Activated naive CD4-positive, alpha-beta T cell treated with anti-CD3 and anti-CD28 coated beads, Interleukin-2, amount 50 U/mL, for 16 hours (primary cell): Measurements from ENCODE around the gene CASK.

Source experiments
- DNase-seq: peaks from one replicate; pipeline ENCODE4 v3.0.0-alpha.2; 2020

Gene CASK

DNA sequence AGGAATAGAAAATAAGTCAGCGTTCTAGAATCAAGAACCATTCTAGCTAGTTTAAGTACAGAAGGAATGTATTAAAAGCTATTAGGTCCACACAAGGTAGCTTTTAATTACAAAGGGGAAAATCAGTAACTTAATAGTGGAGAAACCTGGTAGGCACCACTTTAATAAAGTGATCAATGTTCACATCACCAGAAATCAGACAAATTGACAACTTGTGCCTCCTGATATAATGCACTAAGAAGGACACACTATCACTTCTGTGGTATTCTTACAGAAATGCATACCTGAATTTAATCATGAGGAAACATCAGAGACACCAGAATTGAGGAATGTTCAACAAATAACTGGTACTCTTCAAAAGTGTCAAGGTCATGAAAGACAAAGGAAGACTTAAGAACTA lies 421.4 kb downstream of the CASK start:
- DNase-seq: no peak

DNA sequence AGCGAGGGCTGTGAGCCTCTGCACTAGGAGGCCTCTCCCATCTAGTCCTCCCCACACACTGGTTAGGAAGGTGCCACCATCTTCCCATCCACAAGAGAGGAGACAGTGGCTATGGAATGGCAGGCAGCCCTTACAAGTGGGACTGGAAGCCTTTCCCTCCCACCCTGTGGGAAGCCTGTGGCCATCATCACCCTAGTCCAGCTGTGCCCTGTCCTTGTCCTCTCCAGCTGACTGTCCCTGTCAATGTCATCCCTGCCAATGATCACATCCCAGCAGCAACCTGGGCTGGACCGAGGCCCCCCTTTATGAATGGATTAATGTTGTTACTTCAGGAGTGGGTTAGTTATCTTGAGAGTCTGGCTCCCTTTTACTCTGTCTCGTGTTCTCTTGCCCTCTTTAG lies 423.4 kb downstream of the CASK start:
- DNase-seq: no peak

- DNase-seq: no peak
Observed at GRCh38 chrX:41499195-41499594, 424.2 kb downstream of the CASK start.

DNA sequence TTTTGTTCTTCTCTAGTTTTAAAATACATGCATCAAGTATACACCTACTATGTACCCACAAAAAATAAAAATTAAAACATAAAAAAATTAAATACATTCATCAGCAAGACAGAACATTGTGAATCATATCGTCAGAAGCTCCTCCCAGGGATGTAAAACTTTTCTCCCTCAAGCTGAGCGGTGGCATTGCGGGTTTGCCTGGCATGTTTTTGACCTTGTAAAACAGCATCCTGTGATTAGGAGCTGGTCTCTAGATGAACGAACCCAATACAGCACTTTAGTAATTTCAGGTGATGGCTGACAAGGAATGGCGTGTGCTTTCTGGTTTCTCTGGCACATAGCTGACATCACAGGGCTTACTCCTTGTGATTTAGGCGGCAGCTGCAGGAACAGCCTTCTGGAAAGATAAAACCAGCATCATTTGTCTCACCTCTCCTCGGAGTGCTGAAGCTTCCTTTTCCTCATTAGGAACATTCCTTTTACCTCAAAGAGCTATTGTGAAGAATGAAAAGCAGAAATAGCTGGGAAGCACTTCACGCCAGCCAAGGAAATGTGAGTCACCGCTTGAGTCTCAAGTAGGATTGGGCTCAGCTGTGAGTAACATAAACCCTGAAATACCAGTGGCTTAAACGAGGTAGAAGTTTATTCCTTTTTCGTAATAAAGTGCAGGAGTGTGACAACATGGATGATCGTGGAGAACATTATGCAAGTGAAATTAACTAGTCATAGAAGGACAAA lies 431.9 kb downstream of the CASK start:
- DNase-seq: no peak

DNA sequence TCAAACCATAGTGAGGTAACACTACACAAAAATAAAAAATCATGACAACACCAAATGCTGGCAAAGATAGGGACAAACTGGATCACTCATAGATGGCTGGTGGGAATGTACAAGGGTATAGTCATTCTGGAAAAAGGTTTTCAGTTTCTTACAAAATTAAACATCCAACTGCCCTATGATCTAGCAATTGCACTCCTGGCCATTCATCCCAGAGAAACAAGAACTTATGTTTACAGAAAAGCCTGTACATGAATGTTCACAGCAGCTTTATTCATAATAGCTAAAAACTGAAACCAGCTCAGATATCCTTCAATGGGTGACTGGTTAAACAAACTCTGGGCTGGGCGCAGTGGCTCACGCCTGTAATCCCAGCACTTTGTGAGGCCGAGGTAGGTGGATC lies 432.9 kb downstream of the CASK start:
- no peak for DNase-seq

DNA sequence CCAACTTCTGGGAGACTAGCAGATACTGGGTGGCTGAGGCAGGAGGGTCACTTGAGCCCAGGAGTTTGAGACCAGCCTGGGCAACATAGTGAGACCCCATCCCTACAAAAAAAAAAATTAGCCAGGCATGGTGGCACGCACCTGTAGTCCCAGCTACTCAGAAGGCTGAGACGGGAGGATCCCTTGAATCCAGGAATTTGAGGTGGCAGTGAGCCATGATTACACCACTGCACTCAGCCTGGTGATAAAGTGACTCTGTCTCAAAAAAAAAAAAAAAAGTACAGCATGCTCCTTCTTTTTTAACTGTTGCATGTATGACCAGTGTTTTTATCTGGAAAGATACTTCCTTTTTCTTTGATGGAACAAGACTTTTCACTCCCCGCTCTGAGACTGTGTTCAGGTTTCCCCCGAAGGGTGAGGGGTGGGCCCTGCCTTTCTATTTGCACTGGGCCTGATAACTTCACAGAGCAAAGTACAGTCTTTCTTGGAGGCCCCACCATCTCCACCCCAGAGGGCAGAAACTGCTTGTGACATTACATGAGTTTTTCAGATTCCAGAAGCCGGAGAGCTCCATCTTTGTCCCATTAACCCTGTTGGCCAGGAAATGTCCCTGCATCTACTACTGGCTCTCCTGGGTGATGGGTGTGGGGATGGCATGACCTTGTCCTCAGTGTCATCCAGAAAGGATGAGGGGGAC lies 441.1 kb downstream of the CASK start:
- no peak for DNase-seq

DNA sequence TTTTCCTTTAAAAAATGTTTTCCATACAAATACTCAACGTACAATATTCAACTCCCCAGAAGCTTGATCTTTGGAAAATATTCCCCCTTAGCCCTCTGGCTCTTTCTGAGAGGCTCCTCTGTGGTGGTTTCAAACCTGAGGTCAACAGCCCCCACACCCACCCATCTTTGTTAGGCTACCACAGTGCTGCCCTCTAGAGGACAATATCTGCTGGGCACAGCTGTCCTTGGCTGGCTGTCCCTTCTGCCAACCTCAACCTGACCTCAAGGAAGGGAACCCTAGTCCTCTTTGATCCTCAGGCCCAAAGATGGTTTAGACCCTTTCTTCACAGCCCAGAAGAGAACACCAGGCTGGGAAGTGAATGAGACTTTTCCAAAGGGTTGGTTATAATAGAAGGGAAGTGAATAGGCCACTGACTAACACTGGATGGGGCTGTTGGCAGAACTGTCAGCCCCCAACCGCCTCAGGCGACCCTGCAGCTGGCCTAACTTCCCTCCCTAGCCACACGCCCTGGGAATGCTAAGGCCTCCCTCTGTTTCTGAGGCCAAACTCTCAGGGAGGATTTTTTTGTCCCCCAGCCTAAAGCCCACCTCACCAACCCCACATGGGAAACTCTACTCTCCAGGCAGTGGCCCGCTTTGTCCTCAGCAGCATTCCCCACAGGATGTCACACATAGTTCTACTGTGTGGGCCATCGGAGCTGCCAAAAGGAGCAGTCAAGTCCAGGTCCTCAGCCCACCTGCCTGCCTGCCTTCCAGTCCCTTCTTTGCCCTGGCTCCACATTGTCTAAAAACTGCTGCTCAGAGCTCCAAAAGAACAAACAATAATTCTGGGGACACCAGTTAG lies 441.9 kb downstream of the CASK start:
- DNase-seq: no peak

DNA sequence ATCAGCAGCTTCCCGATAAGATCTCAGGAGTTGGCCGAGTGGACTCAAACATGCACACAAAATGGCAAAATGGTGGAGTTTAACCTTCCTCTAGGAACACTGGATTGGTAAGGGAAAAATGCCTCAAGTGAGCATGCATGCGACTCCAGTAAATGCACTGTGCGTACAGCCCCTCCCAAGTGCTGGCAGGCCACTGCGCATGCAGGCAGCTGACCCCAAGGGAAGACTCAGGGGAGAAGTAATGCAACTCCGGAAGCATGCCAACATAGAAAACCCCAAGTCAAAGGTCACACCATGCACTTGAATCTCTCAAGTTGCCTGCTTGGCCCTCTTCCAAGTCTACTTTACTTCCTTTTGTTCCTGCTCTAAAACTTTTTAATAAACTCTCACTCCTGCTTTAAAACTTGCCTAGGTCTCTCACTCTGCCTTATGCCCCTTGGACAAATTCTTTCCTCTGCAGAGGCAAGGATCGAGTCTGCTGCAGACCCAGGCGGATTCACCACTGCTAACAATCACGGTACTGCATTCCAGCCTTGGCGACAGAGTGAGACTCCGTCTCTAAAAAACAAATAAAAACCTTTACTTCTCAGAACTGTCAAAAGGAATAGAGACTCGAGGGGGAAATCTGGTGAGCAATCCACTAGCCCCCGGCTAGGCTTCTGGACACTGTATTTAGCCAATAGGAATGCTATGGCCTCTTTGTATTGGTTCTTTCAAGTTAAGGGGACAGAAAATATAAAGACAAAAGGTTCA lies 442.7 kb downstream of the CASK start:
- DNase-seq: no peak

DNA sequence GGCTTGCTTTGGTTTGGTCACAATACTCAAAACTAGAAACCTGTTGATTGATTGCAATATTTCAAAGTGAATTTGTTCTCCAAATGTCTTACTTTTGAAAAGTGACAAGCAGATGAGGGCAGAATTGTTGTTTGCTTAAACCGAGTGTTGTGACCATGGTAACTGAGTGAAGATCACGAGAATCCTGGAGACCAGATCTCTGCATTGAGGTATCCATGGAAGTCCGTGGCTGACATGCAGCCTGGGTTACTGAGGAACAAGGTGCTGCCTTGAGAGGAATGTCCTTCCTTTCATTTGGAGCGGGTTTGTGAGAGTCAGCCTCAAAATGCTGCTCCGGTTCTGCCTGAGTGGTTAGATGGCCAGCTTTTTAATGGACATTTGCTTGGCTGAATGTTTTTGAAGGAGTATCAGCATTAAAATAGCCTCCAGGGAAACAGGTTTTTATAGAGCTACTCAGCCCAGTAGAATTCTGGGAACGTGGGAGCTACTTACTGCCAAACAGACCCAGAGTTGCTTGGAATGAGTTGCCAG lies 444.9 kb downstream of the CASK start:
- no peak for DNase-seq

DNA sequence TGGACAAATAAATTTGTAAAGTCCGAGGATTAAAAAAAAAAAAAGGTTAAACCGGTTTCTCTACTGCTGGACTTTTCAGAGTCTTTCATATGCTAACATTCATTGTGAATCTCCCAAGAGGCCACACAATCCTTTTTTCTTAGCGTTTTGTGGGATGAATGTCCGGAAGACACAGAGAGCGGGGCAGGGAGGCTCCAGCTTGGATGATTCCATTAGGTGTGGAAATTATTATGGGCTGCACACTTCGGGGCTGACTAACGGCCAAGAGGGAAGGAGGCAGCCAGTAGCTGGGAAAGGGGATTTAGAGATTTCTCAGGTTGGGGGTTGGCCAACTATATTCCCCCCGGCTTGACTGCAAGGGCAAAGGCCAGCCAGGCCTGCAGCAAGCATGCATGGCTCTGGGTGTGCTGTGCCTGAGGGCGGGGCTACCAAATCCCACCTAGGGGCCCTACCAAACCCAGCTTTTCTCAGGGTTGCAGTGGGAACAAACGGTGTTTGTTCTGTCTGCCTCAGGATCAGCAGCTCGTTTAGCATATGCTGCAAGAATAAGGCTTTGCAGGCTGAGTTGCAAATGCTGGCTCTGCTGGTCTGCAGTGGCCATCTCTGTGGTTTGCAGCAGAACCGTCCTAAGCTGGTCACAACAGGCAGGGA lies 447.6 kb downstream of the CASK start:
- DNase-seq: no peak

DNA sequence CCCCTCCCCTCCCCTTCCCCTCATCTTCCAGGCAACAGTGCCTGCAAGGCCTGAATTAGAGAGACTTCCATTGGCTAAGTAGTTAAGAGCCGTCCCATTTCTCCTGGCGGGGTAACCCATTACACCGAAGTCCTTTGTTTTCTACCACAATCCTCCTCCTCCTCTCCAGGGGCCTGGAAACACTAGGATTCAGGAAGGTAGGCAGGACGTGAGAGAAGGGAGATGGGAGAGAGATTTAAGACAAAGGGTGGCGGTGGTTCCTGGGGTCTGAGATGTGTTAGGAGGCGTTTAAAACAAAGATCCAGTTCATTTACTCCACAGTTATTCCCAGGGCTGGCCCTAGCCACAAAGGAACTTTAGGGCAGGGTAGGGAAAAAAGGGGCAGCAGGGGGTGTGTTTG lies 448.2 kb downstream of the CASK start:
- no peak for DNase-seq

DNA sequence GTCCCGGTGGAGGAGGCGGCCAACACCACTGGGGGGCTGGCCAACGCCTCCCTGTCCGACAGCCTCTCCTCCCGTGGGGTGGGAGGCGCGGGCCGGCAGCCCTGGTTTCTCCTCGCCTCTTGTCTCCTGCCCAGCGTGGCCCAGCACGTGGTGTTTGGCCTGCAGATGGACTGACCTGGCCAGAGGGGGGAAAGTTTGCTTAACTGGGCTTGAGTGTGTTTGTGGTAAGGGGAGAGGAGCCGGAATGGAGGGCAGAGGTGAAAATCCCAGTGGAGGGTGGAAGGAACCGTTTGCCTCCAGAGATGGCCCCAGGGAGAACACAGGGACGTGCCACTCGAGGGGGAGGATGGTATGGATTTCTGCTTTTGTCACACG lies 448.6 kb downstream of the CASK start:
- no peak for DNase-seq

GRCh38 chrX:41473936-41474725 lies 449.2 kb downstream of the CASK start:
- no peak for DNase-seq

DNA sequence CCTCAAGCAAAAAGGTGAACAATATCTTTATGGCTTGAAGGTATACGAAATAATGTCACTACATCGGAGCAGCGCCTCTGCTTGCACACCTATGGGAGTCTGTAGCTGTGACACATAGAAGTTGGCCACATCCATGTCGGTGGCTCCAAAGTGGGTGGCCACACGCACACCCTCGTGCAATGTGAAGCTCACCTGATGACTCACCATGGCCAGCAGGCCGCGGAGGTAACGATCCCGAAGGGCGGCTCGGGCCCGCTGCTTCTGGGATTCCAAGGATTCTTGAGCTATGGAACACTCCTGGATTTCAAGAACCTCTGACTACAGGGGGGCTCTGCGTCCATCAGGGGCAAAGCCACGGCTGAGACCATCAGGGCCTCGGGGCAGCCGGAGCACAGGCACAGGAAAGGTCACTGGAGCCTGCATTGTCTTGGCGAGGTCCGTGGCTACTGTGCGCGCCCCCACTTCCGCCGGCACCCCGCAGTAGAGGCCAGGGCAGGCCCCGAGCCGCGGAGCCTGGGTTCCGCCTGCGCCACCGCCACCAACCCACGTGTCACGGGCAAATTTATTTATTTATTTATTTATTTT lies 451.0 kb downstream of the CASK start:
- DNase-seq: no peak

- DNase-seq: no peak
Observed at GRCh38 chrX:41471786-41472185, 451.6 kb downstream of the CASK start.

GRCh38 chrX:41470706-41471105 lies 452.6 kb downstream of the CASK start:
- DNase-seq: no peak

DNA sequence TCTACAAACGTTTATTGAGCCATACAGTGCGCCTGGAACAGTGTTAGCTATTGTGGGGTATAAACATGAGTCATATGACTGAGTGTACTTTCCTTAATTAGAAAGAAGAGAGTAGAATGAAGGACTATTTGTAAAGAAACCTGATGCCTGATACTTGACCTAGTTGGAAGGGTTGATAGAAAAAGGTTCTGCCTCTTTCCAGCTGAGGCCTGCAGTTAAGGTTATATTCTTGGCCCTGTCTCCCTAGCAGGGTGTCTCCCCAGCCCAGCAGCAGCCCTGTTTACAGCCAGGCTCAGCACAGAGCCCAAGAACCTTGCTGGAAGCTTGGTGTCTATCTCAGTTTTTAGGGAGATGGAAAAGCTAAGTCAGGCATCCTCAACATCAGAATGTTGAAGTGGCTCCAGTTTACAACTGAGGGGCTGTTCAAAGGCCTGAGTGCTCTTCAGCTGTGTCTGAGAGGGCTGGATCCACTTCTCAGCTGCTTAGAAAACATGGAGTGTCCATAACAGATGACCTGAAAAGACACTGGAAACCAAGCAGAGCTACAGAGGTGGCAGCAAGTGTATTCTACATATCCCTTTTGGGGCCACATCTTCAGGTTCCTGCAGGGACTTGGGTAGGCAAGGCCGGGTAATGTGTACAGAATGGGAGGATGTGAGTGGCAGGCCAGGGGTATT lies 454.6 kb downstream of the CASK start:
- DNase-seq: no peak
